DOHH2 (cell line): ENCODE results near the gene TRIM14.

Experiments used
- H3F3A ChIP-seq: fragments of 200-600 bp; sonication (generic), shearing (Covaris generic); 2 replicates; pipeline ENCODE4 v1.6.0; 2016; ENCODE audit warnings: antibody characterized with exemption, mild to moderate bottlenecking; ENCODE audit not compliant: control insufficient read depth, insufficient read depth
- H3K27ac ChIP-seq: fragments of 200-600 bp; sonication (generic); 2 replicates; pipeline ENCODE4 v1.5.1; 2014; ENCODE audit warnings: low read depth, mild to moderate bottlenecking, low read length, moderate library complexity
- H3K27me3 ChIP-seq: fragments of 200-600 bp; sonication (generic); 2 replicates; pipeline ENCODE4 v1.6.1; 2014; ENCODE audit warnings: mild to moderate bottlenecking, low read length, mixed read lengths; ENCODE audit not compliant: control insufficient read depth
- H3K36me3 ChIP-seq: fragments of 200-600 bp; sonication (generic); 2 replicates; pipeline ENCODE4 v1.6.1; 2014; ENCODE audit warnings: mild to moderate bottlenecking, low read length, moderate library complexity, mixed read lengths; ENCODE audit not compliant: control insufficient read depth
- H3K4me1 ChIP-seq: fragments of 200-600 bp; sonication (generic); 2 replicates; pipeline ENCODE4 v1.6.1; 2014; ENCODE audit warnings: mild to moderate bottlenecking, low read length, mixed read lengths; ENCODE audit not compliant: control insufficient read depth
- H3K4me2 ChIP-seq: fragments of 200-600 bp; sonication (generic); 2 replicates; pipeline ENCODE4 v1.6.0; 2014; ENCODE audit warnings: mild to moderate bottlenecking, low read length, moderate library complexity
- H3K4me3 ChIP-seq: fragments of 200-600 bp; sonication (generic); 2 replicates; pipeline ENCODE4 v1.5.1; 2014; ENCODE audit warnings: mild to moderate bottlenecking, low read length, mixed read lengths
- H3K79me2 ChIP-seq: fragments of 200-600 bp; sonication (generic); 2 replicates; pipeline ENCODE4 v1.6.1; 2014; ENCODE audit warnings: mild to moderate bottlenecking, low read length, mixed read lengths; ENCODE audit not compliant: control insufficient read depth
- H3K9me2 ChIP-seq: fragments of 200-600 bp; sonication (generic); replicated peaks from 2 replicates; pipeline ENCODE4 v1.6.1; 2014; ENCODE audit warnings: mild to moderate bottlenecking, low read length, mixed read lengths; ENCODE audit not compliant: control insufficient read depth
- H3K9me3 ChIP-seq: fragments of 200-600 bp; sonication (generic); 2 replicates; pipeline ENCODE4 v1.6.1; 2014; ENCODE audit warnings: antibody characterized with exemption, low read length, mixed read lengths; ENCODE audit not compliant: control insufficient read depth, insufficient read depth
- H4K20me1 ChIP-seq: fragments of 200-600 bp; sonication (generic); 2 replicates; pipeline ENCODE4 v1.6.0; 2014; ENCODE audit warnings: low read depth, mild to moderate bottlenecking, antibody characterized with exemption, low read length, moderate library complexity; ENCODE audit not compliant: control insufficient read depth, insufficient read depth
- EZH2phosphoT487 ChIP-seq: fragments of 200-600 bp; sonication (generic); IDR thresholded peaks from 2 replicates; pipeline ENCODE4 v1.6.1; 2017; ENCODE audit warnings: borderline replicate concordance, mild to moderate bottlenecking, antibody characterized with exemption, low read length, moderate library complexity, mixed read lengths
- TF ChIP-seq, protein P1 (sequence below): fragments of 200-600 bp; sonication (generic); IDR thresholded peaks from one replicate; pipeline ENCODE4 v1.5.1; 2014; ENCODE audit warnings: antibody characterized with exemption, mild to moderate bottlenecking, low read depth, low read length; ENCODE audit not compliant: poor library complexity, severe bottlenecking

TRIM14 gene

DNA sequence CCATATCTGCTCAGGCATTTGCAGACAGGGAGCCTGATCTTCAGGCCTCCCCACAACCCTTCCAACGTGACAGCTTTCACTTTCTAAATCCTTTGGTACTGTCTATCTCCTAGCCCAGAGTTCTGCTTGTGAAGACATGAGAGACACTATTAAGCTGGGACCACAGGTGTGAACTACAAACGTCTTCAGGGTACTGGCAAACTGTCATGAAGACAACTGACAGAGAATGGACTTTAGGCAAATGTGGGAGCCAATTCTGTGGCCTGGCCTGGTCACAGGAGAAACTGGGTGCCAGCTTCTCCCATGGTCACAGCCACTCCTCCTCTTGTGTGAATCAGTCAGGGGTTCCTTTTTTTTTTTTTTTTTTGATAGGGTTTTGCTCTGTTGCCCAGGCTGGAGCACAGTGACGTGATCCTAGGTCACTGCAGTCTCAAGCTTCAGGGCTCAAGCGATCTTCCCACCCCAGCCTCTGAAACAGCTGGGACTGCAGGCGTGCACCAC, 10.4 kb downstream of the TRIM14 start:
- Histone ChIP-seq H3K4me2 (peak overlapping the region; percentile 74), H4K20me1 (no peaks in the 10 kb centered on the region), H3F3A (peaks cover 37% of the 10 kb centered on the region), H3K27ac (peak overlapping the region; percentile 92), H3K4me1 (peaks cover 73% of the 10 kb centered on the region), H3K9me2 (no peaks in the 10 kb centered on the region), H3K9me3 (no peaks in the 10 kb centered on the region), H3K27me3 (no peaks in the 10 kb centered on the region), H3K79me2 (peaks cover 36% of the 10 kb centered on the region), H3K4me3 (peak overlapping the region; percentile 55), H3K36me3 (peaks cover 66% of the 10 kb centered on the region)
- TF ChIP-seq, protein P1, sequence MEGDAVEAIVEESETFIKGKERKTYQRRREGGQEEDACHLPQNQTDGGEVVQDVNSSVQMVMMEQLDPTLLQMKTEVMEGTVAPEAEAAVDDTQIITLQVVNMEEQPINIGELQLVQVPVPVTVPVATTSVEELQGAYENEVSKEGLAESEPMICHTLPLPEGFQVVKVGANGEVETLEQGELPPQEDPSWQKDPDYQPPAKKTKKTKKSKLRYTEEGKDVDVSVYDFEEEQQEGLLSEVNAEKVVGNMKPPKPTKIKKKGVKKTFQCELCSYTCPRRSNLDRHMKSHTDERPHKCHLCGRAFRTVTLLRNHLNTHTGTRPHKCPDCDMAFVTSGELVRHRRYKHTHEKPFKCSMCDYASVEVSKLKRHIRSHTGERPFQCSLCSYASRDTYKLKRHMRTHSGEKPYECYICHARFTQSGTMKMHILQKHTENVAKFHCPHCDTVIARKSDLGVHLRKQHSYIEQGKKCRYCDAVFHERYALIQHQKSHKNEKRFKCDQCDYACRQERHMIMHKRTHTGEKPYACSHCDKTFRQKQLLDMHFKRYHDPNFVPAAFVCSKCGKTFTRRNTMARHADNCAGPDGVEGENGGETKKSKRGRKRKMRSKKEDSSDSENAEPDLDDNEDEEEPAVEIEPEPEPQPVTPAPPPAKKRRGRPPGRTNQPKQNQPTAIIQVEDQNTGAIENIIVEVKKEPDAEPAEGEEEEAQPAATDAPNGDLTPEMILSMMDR = no peak

DNA sequence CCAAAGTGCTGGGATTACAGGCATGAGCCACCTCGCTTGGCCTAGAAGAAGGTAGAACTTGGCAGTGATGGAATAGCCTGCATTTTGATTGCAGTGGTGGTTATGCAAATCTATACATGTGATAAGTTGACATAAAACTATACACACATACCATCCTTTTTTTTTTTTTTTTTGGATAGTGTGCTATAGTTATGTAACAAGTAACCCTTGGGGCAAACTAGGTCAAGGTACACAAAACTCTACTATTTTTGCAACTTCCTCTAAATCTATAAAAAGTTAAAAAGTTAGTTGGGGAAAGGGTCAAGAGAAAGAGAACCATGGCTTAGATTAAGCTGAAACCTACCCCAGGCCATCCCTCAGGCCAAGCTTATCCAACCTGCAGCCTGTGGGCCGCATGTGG, 11.1 kb downstream of the TRIM14 start:
- H3K9me2 ChIP-seq = no peaks in the 10 kb centered on the region
- peak overlapping the region; percentile 92 for H3K27ac ChIP-seq
- no peaks in the 10 kb centered on the region for H3K27me3 ChIP-seq
- H3K4me2 ChIP-seq = peak overlapping the region; percentile 74
- H3K9me3 ChIP-seq = no peaks in the 10 kb centered on the region
- H3F3A ChIP-seq = peaks cover 37% of the 10 kb centered on the region
- peak overlapping the region; percentile 55 for H3K4me3 ChIP-seq
- H3K36me3 ChIP-seq = peaks cover 66% of the 10 kb centered on the region
- peaks cover 40% of the 10 kb centered on the region for H3K79me2 ChIP-seq
- TF ChIP-seq, protein P1 = no peak
- TF ChIP-seq EZH2phosphoT487 = no peak
- peaks cover 79% of the 10 kb centered on the region for H3K4me1 ChIP-seq
- no peaks in the 10 kb centered on the region for H4K20me1 ChIP-seq

DNA sequence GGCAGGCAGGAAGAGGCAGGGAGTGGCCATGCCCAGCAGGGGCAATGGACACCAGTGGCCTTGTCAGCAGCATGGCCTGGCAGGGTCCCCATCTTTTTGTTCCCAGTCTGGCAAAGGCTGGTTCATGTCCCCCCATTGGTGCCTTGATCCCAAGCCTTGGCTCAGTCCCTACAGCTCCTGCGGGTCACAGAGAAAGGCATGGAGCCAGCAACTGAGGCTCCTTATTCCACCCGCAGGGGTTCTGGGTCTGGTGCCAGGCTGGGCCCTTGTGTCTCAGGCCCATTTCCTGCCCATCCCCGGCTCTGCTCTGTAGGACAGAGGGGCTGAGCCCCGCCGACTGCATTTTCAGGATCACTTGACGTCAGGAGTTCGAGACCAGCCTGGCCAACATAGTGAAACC, 14.0 kb downstream of the TRIM14 start:
- H3K36me3 ChIP-seq = peaks cover 62% of the 10 kb centered on the region
- H3K27me3 ChIP-seq = no peaks in the 10 kb centered on the region
- peaks cover 45% of the 10 kb centered on the region for H3K79me2 ChIP-seq
- peak overlapping the region; percentile 81 for H3K27ac ChIP-seq
- peaks cover 95% of the 10 kb centered on the region for H3K4me1 ChIP-seq
- H3K9me2 ChIP-seq = no peaks in the 10 kb centered on the region
- TF ChIP-seq, protein P1 = no peak
- no peak for TF ChIP-seq EZH2phosphoT487
- no peaks in the 10 kb centered on the region for H4K20me1 ChIP-seq
- no peaks in the 10 kb centered on the region for H3K9me3 ChIP-seq
- H3K4me2 ChIP-seq = peak overlapping the region; percentile 50
- H3K4me3 ChIP-seq = peak overlapping the region; percentile 32; the same call in 1 of the 2 replicates
- H3F3A ChIP-seq = peaks cover 44% of the 10 kb centered on the region
